ENCODE data around the gene ASIC5.

The ASIC5 gene

GRCh38 chr4:155818639-155819038, 47.4 kb downstream of the ASIC5 start:
- no peaks in the 10 kb centered on the region for H3K9me3 ChIP-seq (ENCODE audit: control insufficient read depth, insufficient read depth, low read depth, low read length)
- H3K4me1 ChIP-seq (ENCODE audit: control insufficient read depth, insufficient read depth, low read length): no peaks in the 10 kb centered on the region
- ChIA-PET CTCF (interaction anchor here (0.7 to 0.9 kb wide), 2 partner anchors 9 to 14 kb away, joined by 3 read pairs; no protein-coding TSS in a partner anchor), POLR2A (no interaction called here)
- H3K27ac ChIP-seq (ENCODE audit: extremely low read depth, low read depth, low read length): no peak overlapping the region
- no peak overlapping the region for H3K4me3 ChIP-seq (ENCODE audit: low read depth, low read length)
- TF ChIP-seq ZNF660 (tag by site-specific recombination; IDR thresholded peaks at IDR 0.05): no peak
- TF ChIP-seq ZNF26 (tag by site-specific recombination; IDR thresholded peaks at IDR 0.05): no peak
- no peak for TF ChIP-seq FEZF1 (tag by site-specific recombination; IDR thresholded peaks at IDR 0.05)
- no peak for TF ChIP-seq SP7 (tag by site-specific recombination; IDR thresholded peaks at IDR 0.05)
- no peaks in the 10 kb centered on the region for H3K36me3 ChIP-seq (ENCODE audit: control insufficient read depth in 2 of 2, insufficient read depth in 1 of 2, low read length in 2 of 2)

- no peak for TF ChIP-seq ZNF114 (tag by site-specific recombination; IDR thresholded peaks at IDR 0.05)
- TF ChIP-seq GLIS1 (tag by site-specific recombination; IDR thresholded peaks at IDR 0.05): no peak
- TF ChIP-seq PATZ1 (tag by site-specific recombination; IDR thresholded peaks at IDR 0.05): no peak
- no peak for TF ChIP-seq ZNF19 (tag by site-specific recombination; IDR thresholded peaks at IDR 0.05; ENCODE audit: low read depth)
- no peak for TF ChIP-seq GFI1B (tag by site-specific recombination; IDR thresholded peaks at IDR 0.05)
- TF ChIP-seq ZSCAN23 (tag by site-specific recombination; IDR thresholded peaks at IDR 0.05): no peak
- no peak for TF ChIP-seq INSM2 (tag by site-specific recombination; IDR thresholded peaks at IDR 0.05)
- TF ChIP-seq ZNF571 (tag by site-specific recombination; IDR thresholded peaks at IDR 0.05): no peak
- no peak for TF ChIP-seq KLF1 (tag by site-specific recombination; IDR thresholded peaks at IDR 0.05)
- TF ChIP-seq ZNF211 (tag by site-specific recombination; IDR thresholded peaks at IDR 0.05; ENCODE audit: low read depth): no peak
- TF ChIP-seq ZNF324 (tag by site-specific recombination; IDR thresholded peaks at IDR 0.05): no peak
- no peak for TF ChIP-seq ZNF654 (tag by site-specific recombination; IDR thresholded peaks at IDR 0.05; ENCODE audit: low read depth)
- TF ChIP-seq ZNF610 (tag by site-specific recombination; IDR thresholded peaks at IDR 0.05; ENCODE audit: borderline replicate concordance): no peak
- H3K4me1 ChIP-seq (ENCODE audit: control insufficient read depth, insufficient read depth, low read length): no peaks in the 10 kb centered on the region
- POLR2A ChIA-PET: no interaction called here
- no peak overlapping the region for H3K4me3 ChIP-seq (ENCODE audit: low read depth, low read length)
- CTCF ChIA-PET: interaction anchor here (0.7 to 3.4 kb wide), 5 partner anchors 16 to 408 kb away, joined by 3 to 32 read pairs (median 3); partner anchors contain the start of gene CTSO
- H3K36me3 ChIP-seq (ENCODE audit: control insufficient read depth in 2 of 2, insufficient read depth in 1 of 2, low read length in 2 of 2): no peaks in the 10 kb centered on the region
- H3K27ac ChIP-seq (ENCODE audit: extremely low read depth, low read depth, low read length): no peak overlapping the region
- no peaks in the 10 kb centered on the region for H3K9me3 ChIP-seq (ENCODE audit: control insufficient read depth, insufficient read depth, low read depth, low read length)
These were observed 55.0 kb downstream of the ASIC5 start for GRCh38 chr4:155811083-155811482.

GRCh38 chr4:155809835-155810234, 56.2 kb downstream of the ASIC5 start:
- Histone ChIP-seq H3K27ac (ENCODE audit: extremely low read depth, low read depth, low read length) (no peak overlapping the region), H3K36me3 (ENCODE audit: control insufficient read depth in 2 of 2, insufficient read depth in 1 of 2, low read length in 2 of 2) (peaks cover 0 to 10% of the 10 kb centered on the region in 2 experiments; a peak in 1 of 3 replicates), H3K9me3 (ENCODE audit: control insufficient read depth, insufficient read depth, low read depth, low read length) (no peaks in the 10 kb centered on the region), H3K4me3 (ENCODE audit: low read depth, low read length) (no peak overlapping the region), H3K4me1 (ENCODE audit: control insufficient read depth, insufficient read depth, low read length) (no peaks in the 10 kb centered on the region)
- ChIA-PET POLR2A (no interaction called here), CTCF (interaction anchor here (0.6 to 3.4 kb wide), 12 partner anchors 8 to 407 kb away, joined by 3 to 32 read pairs (median 3); partner anchors contain the start of gene CTSO)
- TF ChIP-seq ZBTB21 (tag by site-specific recombination; IDR thresholded peaks at IDR 0.05) (no peak), CTCF (tag by site-specific recombination; IDR thresholded peaks at IDR 0.05) (0 out of 2 replicates have a peak, but pooled peaks have one; percentile 29), ZBTB11 (tag by site-specific recombination; conservative IDR thresholded peaks at IDR 0.05; ENCODE audit: low read depth) (peak; percentile 93), ZNF362 (tag by site-specific recombination; IDR thresholded peaks at IDR 0.05) (peak; percentile 53; the same call in 1 of the 2 replicates)

Measured in HEK293 (cell line).